HG02623 (cell line): ENCODE measurements around the gene NOS1.

Experiments
- ATAC-seq: cut with Tn5 transposase; IDR thresholded peaks from one replicate; pipeline ENCODE4 v1.9.1; 2021; ENCODE audit warnings: moderate library complexity; ENCODE audit not compliant: unreplicated experiment

Gene NOS1

DNA sequence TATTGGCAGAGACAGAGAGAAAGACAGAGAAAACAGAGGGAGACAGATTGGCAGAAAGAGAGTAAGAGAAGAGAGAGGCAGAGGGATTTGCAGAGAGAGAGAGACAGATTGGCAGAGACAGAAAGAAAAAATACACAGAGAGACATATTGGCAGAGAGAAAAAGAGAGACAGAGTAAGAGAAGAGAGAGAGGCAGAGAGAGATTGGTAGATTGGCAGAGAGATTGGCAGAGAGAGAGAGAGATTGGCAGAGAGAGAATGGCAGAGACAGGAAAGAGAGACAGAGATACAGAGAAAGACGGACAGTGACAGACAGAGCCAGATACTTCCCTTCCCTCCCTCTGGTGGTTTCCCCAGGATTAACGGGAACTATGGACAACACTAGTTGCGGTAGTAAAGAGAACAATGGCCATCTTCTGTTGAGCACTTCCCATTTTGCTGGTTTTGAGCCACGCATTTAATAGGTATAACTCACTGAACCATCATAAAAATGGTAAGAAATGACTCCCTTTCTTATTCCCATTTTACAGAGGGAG is 2.6 kb upstream of the NOS1 start:
- ATAC-seq, result no peak

DNA sequence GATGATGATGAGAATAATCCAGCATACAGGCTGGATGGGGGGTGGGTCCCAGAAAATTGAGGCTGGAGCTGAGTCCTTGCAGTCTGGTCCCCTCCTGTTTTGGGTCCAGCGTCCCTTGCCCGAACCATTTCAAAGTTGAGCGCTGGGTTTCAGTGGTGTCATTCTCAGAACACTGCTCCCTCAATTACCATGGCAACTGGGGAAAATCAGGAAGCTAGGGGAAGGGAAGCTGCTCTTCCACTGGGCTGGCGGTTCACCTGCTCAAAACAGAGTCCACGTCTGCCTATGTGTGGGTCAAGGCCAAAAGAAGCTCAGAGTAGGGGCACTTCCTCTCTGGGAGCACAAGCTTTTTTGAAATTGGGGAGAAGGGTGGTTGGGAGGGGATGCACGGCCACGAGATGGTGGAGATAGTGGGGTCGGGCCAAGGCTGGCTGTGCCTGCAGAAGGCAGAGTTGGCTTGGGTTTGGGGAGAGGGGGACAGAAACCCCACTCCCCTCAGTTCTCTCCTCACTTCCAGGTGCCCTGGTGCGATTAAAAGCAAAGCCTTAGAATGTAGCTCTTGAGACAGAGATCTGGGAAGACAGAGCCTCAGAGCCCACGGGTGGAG is 1.7 kb upstream of the NOS1 start:
- ATAC-seq, result no peak

GRCh38 chr12:117362391-117362790 is 965 bp upstream of the NOS1 start:
- no peak for ATAC-seq

GRCh38 chr12:117361905-117362304 is 479 bp upstream of the NOS1 start:
- no peak for ATAC-seq

GRCh38 chr12:117360551-117361346 is 677 bp downstream of the NOS1 start:
- no peak for ATAC-seq

DNA sequence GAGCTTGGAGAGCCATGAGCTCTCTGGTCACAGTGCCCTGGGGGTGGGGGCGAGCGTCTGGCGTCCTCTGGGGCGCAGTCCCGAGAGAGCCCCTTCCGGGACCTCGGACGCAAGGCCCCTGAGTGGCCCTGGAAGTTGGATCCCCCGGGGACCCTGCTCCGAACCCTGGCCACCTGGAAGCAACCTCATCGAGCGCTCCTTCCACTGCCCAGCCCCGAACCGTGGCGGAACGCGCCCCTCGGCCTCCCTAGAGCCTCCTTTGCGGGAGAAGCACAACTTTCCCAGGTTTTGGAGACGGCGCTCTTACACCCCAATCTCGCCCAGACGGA is 1.2 kb downstream of the NOS1 start:
- no peak for ATAC-seq

- ATAC-seq, result no peak
Measured at GRCh38 chr12:117359029-117359845, 2.2 kb downstream of the NOS1 start.

DNA sequence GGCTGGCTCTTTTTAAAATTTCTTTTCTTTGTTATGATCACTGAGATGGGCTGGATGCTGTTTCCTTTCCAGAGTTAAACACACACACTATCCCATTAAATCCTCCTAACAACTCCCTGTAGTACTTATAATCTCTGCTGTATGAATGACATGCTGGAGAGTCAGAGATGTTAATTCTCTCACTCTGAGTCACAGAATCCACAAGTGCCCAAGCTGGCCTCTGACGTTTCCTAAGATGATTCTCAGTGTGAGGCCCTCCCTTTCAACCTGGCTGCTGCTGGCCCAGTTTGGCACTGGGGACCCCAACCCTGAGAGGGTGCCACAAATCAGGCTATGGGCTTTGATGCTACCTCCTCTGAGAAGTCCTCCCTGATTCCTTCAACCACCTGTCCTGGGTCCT is 5.4 kb downstream of the NOS1 start:
- ATAC-seq, result no peak

GRCh38 chr12:117352883-117353282 is 8.5 kb downstream of the NOS1 start:
- ATAC-seq, result no peak

GRCh38 chr12:117352206-117352605 is 9.2 kb downstream of the NOS1 start:
- no peak for ATAC-seq

GRCh38 chr12:117350140-117350539 is 11.3 kb downstream of the NOS1 start:
- no peak for ATAC-seq

GRCh38 chr12:117347588-117347987 is 13.8 kb downstream of the NOS1 start:
- ATAC-seq, result no peak

DNA sequence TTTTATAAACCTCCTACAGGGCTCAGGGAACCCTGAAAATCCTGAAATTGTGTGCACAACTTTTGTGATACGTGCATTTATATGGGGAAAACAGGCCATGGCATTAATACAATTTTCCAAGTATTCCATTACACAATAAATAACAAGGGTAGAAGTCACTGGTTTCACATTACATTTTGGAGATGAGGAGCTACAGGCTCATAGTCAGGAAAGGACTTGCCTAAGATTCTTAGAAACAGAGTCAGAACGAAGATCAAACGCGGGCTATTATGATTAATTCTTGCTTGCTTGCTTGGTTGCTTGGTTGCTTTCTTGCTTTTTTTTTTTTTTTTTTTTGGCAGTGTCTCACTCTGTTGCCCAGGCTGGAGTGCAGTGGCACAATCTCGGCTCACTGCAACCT is 16.7 kb downstream of the NOS1 start:
- ATAC-seq, result no peak

GRCh38 chr12:117343849-117344248 is 17.6 kb downstream of the NOS1 start:
- ATAC-seq, result no peak

DNA sequence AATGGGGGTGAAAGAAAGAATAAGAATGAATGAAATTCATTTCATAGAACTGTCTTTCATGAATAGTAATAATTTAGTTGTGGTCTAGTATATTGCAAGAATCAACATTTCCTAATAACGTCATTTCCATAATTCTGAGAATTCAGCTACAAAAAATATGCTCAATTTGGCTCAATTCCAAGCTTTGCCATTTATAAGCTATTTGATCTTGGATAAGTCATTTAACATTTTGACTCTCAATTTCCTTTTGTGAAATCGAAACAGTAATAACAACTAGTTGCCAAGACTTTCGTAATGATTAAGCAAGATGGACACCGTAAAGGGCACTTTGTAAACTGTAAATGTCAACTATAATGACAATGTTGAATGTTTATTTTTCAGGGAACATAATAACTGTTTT is 18.1 kb downstream of the NOS1 start:
- no peak for ATAC-seq

GRCh38 chr12:117342682-117343081 is 18.7 kb downstream of the NOS1 start:
- no peak for ATAC-seq

DNA sequence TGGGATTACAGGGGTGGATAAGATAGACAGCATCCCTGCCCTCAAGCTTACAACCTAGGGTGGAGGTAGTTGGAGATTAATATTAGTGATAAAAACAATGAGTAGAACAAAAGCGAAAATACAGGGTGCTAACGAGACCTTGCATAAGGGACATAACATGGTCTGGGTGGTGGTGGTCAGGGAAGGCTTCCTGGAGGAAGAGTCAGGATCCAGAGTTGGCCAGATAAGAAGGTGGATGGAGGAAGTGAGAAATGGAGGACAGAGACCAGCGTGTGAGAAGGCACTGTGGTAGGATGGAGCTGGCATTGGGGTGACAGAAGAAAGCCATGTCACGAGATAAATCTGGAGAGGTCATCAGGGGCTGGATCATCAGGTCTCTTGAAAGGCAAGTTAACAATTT is 19.2 kb downstream of the NOS1 start:
- ATAC-seq, result no peak

DNA sequence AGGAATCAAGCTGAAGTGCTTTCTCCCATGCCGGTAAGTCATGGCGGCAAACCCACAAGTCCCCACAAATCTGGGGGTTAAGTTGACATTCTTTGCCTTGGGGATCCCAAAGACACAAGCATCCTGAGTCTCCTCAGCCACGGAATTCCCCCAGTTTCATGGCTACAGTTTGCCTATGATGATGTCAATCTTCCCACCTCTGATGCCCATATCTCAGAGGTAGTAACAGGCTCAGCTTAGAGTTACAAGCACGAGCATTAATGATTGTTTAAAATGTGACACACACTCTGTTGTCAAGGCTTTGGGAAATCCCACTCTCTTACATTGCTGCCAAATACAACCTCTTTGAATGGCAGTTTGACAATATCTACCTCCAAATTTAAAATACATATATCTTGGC is 22.3 kb downstream of the NOS1 start:
- no peak for ATAC-seq

DNA sequence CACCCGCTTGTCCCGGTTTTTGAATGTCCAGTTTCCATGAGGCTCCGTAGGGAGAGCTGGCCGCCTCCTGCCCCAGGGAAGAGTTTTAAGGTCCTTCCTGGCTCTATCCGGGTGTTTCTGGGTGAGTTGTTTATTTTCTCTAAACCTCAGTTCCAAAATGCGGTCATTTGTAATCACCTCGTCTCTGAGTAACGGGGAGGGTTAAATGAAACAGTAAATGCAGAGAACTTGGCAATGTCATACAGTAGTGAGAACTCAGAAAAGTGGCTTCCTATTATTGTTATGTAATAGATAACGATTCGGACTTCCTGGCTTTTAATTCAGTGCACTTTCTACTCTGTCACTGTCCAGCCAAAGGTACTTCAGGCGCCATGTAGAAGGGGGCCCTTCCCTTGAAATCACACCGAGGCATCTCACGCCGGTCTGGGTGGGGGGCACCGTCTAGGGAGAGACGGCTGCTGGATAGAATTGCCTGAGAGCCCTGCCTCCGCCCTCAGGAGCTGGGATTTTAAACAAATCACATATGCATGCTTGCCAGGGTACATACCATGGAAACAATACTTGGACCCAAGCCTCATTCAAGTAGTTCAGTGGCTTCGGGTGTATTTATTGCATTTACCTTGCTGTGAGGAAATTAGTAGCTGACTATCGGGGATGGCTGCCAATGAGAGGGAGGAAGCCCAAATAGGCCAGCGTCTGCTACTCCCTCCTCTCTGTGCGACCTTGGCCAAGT is 26.4 kb downstream of the NOS1 start:
- ATAC-seq, result no peak

DNA sequence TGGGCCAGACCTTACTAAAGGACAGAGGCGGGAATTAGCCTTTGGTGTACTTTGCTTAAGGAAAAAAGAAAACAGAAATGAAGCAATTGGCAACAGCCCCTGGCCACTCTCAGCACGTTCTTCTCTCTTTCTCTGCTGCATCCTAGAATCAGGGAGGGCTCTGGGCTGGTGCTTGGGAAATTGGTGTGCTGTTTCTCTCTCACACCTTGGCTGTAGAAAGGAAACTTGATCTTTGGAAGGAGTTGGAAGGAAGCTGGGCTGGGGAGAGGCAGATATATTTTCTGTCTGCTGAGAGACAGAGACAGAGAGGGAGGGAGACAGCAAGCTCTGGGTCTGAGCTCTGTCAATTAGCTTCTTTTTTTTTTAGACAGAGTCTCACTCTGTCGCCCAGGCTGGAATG is 27.4 kb downstream of the NOS1 start:
- no peak for ATAC-seq

- ATAC-seq, result no peak
Measured at GRCh38 chr12:117333331-117333881, 28.0 kb downstream of the NOS1 start.
